Psoas muscle (tissue), 8 donors: Measurements from ENCODE around the gene SLC6A17. TPM values are rescaled to one million over a fixed set of nuclear protein-coding genes. Genes with fewer than 3 reads are reported as not detected.

ENCODE experiments used
- ATAC-seq, 4 donors: fragments of 200-7000 bp; cut with Tn5 transposase; one replicate each; pipeline ENCODE4 v1.9.1; 2020; ENCODE audit warnings: moderate library complexity in 3 of 4, mild to moderate bottlenecking in 2 of 4
- DNase-seq, 2 donors: peaks; one replicate each; pipeline ENCODE4 v3.0.0-alpha.2; 2020
- H3K27ac ChIP-seq: fragments of 200-600 bp; one replicate; pipeline ENCODE4 v1.8.0; 2022
- H3K27me3 ChIP-seq, 3 donors: fragments of 200-600 bp in 1 of 3; one replicate each; pipeline versions ENCODE4 v1.6.1 to v1.8.0; 2013 to 2022; ENCODE audit warnings: low read length in 2 of 3, mild to moderate bottlenecking in 2 of 3, moderate library complexity in 1 of 3; ENCODE audit not compliant: insufficient read depth in 3 of 3
- H3K36me3 ChIP-seq, 2 donors: fragments of 200-600 bp in 1 of 2; one replicate each; pipeline versions ENCODE4 v1.6.1 to v1.8.0; 2013 to 2022; ENCODE audit warnings: low read depth in 1 of 2, mild to moderate bottlenecking in 1 of 2, moderate library complexity in 1 of 2; ENCODE audit not compliant: insufficient read depth in 1 of 2
- H3K4me1 ChIP-seq: fragments of 200-600 bp; one replicate; pipeline ENCODE4 v1.8.0; 2022
- H3K4me3 ChIP-seq: fragments of 200-600 bp; one replicate; pipeline ENCODE4 v1.8.0; 2022; ENCODE audit warnings: mild to moderate bottlenecking
- H3K9me3 ChIP-seq: fragments of 200-600 bp; one replicate; pipeline ENCODE4 v1.8.0; 2022
- WGBS, 3 donors: extraction: QIAGEN DNeasy Blood & Tissue Kit; methylation state at CpG; one replicate each; pipeline versions ENCODE4 v1.1.6 to v1.1.7; 2013; 5-methylcytosine and 5-hydroxymethylcytosine counted together
- intact Hi-C, 2 donors: fragments of 100-400 bp; cut with DNase I; formaldehyde crosslinking; loops; one replicate each; pipeline versions ENCODE4 v1.11.0 to v1.14.2; 2022
- long read RNA-seq, 2 donors: library from polyadenylated mRNA; unstranded; transcript quantifications; one replicate each; pipeline ENCODE4 v2.0.0, GENCODE V29; 2021
- polyA plus RNA-seq, 3 donors: library from polyadenylated mRNA; stranded (reverse); fragments of 200-250 nt; gene quantifications; one replicate each; pipeline ENCODE4 v1.2.3, GENCODE V29; 2013
- total RNA-seq, 4 donors: library from RNA; stranded (reverse); fragmentation: NEBNext Ultra II Directional in 2 of 4; extraction: Animal tissue kit (Norgen Biotek cat#: 25700) in 2 of 4; gene quantifications; one replicate each; pipeline versions ENCODE4 v1.2.1 to v1.2.4, GENCODE V29; 2021 to 2023
- TF ChIP-seq, protein P1 (sequence below): fragments of 200-600 bp; IDR thresholded peaks from one replicate; pipeline ENCODE4 v1.8.0; 2022; ENCODE audit warnings: antibody characterized with exemption
- donor health status: healthy with polysubstance abuse.
- donor health status: DM: no; HTN: no; CAD: no; lungs with moderate emphysema.
- donor health status: Bipolar disorder and iron deficiency.
- donor health status: healthy.
- donor health status: DM: yes; HTN: yes; CAD: no.
- donor health status: DM: no; HTN: no; CAD: no.
- donor health status: DM: no; HTN: no; CAD: no.
- donor health status: DM: yes; HTN: yes; CAD: no.

SLC6A17 gene
- under 1 TPM; 0.09 to 0.19 (median 0.15) TPM for total RNA-seq
- polyA plus RNA-seq: under 1 TPM; 0.03 to 0.10 (median 0.08) TPM
- long read RNA-seq, donor 1: 0 reads
- long read RNA-seq, donor 2, partial matches to known transcripts: 0 of 1 reads
- long read RNA-seq, donor 2, other reads (novel, unspliced or antisense): 1 of 1 reads

DNA sequence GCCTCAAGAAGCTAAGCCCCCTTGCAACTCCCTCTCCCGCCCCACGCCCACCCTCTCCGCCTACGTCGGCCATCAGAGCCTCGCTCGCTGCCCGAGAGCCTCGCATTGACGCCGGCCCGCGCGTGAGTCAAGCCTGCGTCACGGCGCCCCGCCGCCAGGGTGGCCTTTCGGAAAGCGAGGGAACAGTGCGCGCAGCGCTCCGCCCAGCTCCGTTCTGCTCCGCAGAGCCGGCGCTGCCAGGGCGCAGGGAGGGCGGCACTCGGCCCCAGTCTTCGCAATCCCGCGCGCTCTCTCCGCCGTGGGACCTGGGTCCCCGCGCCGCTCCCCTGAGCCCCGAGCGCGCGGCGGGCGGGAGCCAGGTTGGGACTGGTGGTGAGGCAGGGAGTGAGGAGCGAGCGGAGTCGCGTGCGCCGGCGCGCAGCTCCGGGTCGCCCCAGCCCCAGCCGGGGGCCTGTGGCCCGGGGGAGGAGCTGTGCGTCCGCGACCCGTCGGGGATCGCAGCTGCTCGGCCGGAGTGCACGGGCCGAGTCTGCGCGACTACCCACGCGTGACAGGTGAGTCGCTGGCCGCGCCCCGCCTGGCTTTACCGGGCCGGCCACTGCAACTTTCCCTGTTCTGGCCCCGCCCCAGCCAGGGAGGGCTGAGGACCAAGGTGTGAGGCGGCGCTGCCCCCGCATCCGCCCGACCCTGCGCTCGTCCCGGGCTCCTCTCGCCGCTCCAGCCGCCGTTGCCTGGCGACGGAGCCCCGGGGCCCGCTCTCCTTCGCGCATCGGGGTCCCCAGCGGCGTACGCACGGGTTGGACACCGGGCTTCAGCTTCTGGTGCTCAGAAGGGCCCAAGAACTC lies at the start of gene SLC6A17:
TSS of gene SLC6A17 (plus strand) at position 165 of the 845 bp plus-strand sequence. CDS start 16,436 bp downstream, outside the sequence.
- no peaks in the 10 kb centered on the region for H3K4me1 ChIP-seq
- peaks cover 6 to 84% (median 13%) of the 10 kb centered on the region in 3 donors for H3K27me3 ChIP-seq
- ATAC-seq: peak in 2 of 4 donors; percentile 43 to 47
- peak within 1 kb of the TSS; percentile 49 for H3K4me3 ChIP-seq
- no peaks in the 10 kb centered on the region for H3K9me3 ChIP-seq
- no peaks in the 10 kb centered on the region for H3K36me3 ChIP-seq
- TF ChIP-seq, protein P1, sequence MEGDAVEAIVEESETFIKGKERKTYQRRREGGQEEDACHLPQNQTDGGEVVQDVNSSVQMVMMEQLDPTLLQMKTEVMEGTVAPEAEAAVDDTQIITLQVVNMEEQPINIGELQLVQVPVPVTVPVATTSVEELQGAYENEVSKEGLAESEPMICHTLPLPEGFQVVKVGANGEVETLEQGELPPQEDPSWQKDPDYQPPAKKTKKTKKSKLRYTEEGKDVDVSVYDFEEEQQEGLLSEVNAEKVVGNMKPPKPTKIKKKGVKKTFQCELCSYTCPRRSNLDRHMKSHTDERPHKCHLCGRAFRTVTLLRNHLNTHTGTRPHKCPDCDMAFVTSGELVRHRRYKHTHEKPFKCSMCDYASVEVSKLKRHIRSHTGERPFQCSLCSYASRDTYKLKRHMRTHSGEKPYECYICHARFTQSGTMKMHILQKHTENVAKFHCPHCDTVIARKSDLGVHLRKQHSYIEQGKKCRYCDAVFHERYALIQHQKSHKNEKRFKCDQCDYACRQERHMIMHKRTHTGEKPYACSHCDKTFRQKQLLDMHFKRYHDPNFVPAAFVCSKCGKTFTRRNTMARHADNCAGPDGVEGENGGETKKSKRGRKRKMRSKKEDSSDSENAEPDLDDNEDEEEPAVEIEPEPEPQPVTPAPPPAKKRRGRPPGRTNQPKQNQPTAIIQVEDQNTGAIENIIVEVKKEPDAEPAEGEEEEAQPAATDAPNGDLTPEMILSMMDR: no peak
- no peak within 1 kb of the TSS for H3K27ac ChIP-seq
- peak in 1 of 2 donors; percentile 29 for DNase-seq
- intact Hi-C loops: no loop called here
- 1% methylated on average over 56 to 104 of the region's 104 CpGs for whole genome bisulfite sequencing, 3 donors

DNA sequence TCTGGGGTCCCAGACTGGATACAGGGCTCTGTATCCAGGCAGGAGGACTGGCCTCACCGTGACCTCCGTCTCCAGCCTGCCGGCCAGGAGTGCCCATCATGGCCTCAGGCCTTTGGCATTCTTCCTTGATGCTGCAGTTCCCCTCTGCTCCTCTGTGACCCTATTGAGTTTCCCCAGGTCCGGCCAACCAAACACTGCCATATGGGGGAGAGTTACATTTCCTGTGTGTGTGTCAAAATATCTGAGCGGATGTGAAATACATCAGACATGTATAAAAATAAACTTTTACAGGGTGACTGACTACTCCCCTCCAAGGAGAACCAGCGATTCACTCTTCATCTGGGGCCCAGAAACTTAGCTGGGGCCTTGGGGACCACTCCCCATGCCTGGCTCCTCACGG lies 48.2 kb upstream of the SLC6A17 start:
- Histone ChIP-seq H3K4me3 (no peak overlapping the region), H3K27me3 (peaks cover 0 to 3% (median 0%) of the 10 kb centered on the region in 3 donors), H3K36me3 (no peaks in the 10 kb centered on the region), H3K27ac (no peak overlapping the region), H3K9me3 (no peaks in the 10 kb centered on the region), H3K4me1 (no peaks in the 10 kb centered on the region)
- WGBS, 3 donors: 43 to 54% (median 51%) methylated on average over 7 of the region's 7 CpGs
- intact Hi-C loops: no loop called here
- ATAC-seq (no peak), DNase-seq (no peak)
- TF ChIP-seq, protein P1: no peak

DNA sequence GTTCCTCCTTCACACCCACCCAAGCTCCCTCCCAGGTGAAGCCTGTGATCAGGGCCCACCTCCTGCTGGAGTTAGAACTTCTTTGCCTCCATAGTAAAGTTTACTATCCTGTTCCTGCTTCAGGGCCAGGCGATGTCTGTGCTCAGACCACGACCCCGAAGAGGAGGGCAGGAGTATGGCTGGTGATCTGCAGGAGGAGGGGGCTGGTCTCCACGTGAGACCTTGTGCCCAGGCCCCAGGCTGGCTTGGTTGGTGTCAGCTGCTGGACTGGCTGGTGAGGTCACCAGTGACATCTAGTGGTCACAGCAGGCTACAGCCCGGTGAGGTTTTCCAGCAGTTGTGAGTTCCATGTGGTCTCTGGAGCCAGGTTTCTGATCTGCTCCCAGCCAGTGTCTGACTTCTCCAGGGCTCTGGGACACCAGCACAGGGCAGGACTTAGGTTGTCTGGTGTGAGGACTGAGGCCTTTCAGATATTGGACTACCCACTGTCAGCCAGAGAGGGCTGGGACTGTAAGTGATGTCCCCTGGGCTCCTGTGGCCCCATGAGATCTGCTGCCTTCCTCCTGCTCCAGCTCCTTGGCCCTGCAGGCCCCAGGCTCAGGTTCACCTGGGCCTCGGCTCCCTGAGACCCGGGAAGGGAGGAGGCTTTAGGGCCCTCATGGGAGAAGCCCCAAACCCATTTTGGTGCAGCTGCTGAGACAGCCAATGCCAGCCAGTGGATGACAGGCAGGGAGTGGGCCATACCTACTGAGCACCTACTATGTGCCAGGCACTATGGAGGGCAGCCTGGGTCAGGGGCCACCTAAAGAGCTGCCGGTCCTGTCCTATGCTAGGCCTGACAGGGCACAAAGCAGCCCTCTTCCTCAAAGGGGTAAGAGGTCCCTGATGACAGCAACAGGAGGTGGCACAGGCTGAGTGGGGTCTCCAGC lies 44.0 kb upstream of the SLC6A17 start:
- TF ChIP-seq, protein P1: peak; percentile 90
- peak; percentile 64 to 80 for DNase-seq
- Histone ChIP-seq H3K4me3 (no peak overlapping the region), H3K27ac (no peak overlapping the region), H3K27me3 (no peaks in the 10 kb centered on the region), H3K36me3 (no peaks in the 10 kb centered on the region), H3K9me3 (no peaks in the 10 kb centered on the region), H3K4me1 (no peaks in the 10 kb centered on the region)
- peak; percentile 88 to 96 (median 90) for ATAC-seq
- 17 to 18% (median 18%) methylated on average over 8 of the region's 8 CpGs for WGBS, 3 donors
- intact Hi-C loops: loop anchor here (1.0 to 5.0 kb wide), 2 partner anchors 53 to 54 kb away; no protein-coding TSS in a partner anchor

DNA sequence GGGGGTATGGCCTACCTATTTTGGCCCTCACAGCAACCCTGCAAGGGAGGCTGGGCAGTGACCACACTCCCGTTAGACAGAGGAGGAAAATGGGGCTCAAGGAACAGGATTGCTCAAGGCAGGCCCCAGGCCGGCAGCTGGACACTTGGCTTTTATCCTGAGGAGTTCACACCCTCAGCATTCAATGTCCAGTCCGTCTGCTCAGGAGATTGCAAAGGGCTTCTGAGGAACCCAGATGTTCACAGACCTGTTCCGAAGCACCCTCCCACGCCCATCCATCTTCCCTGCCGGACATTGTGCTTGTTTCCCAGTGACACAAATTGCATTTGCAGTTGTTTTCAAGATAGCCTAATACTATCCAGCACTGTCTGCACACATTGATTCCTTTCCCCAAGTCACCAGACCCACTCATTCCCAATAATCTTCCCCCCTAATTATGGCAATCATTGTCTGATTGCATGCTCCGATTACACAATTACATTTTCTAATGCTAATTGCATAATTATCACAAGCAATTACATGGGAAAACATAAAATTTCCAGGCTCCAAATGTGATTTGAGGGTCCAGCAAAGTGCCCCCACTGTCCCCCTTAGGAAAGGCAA lies 42.3 kb upstream of the SLC6A17 start:
- ATAC-seq: no peak
- no peaks in the 10 kb centered on the region for H3K9me3 ChIP-seq
- H3K4me1 ChIP-seq: no peaks in the 10 kb centered on the region
- no peaks in the 10 kb centered on the region for H3K36me3 ChIP-seq
- TF ChIP-seq, protein P1: no peak
- no peak overlapping the region for H3K27ac ChIP-seq
- no peaks in the 10 kb centered on the region for H3K27me3 ChIP-seq
- WGBS, 3 donors: 64 to 75% (median 65%) methylated on average over 7 of the region's 7 CpGs
- no peak for DNase-seq
- intact Hi-C loops: loop anchor here in 1 of 2 donors (5.0 kb wide), 1 partner anchor 56 kb away; no protein-coding TSS in a partner anchor
- H3K4me3 ChIP-seq: no peak overlapping the region
